CD4-positive, alpha-beta T cell treated with Interleukin-17A for 4 hours (primary cell): ENCODE results near the gene VSTM5.
"Not testable (repeated sequence)": the region's sequence is repeated elsewhere in the genome, so short reads cannot be mapped to it uniquely, and the experiment has no call there.

ENCODE experiments used
- DNase-seq: peaks from one replicate; pipeline ENCODE4 v3.0.0-alpha.2; 2020; ENCODE audit warnings: mixed read lengths

The VSTM5 gene

GRCh38 chr11:93850594-93851018 lies at the start of gene VSTM5:
Gene VSTM5 (minus strand): TSS chr11:93850618. CDS start chr11:93850502, 116 bp downstream.
- DNase-seq, result no peak

- DNase-seq, result peak; percentile 7
Observed at GRCh38 chr11:93895106-93895862, 44.9 kb upstream of the VSTM5 start.

GRCh38 chr11:93890391-93891051 lies 40.1 kb upstream of the VSTM5 start:
- DNase-seq, result no peak

- no peak for DNase-seq
Observed at GRCh38 chr11:93887111-93887510, 36.7 kb upstream of the VSTM5 start.

GRCh38 chr11:93879114-93879513 lies 28.7 kb upstream of the VSTM5 start:
- DNase-seq, result not testable (repeated sequence)

GRCh38 chr11:93875637-93876036 lies 25.2 kb upstream of the VSTM5 start:
- DNase-seq, result no peak

GRCh38 chr11:93871526-93871925 lies 21.1 kb upstream of the VSTM5 start:
- DNase-seq, result no peak

- DNase-seq, result no peak
Observed at GRCh38 chr11:93870616-93871015, 20.2 kb upstream of the VSTM5 start.

GRCh38 chr11:93869830-93870229 lies 19.4 kb upstream of the VSTM5 start:
- DNase-seq, result no peak

GRCh38 chr11:93868404-93868803 lies 18.0 kb upstream of the VSTM5 start:
- DNase-seq, result not testable (repeated sequence)

- DNase-seq, result no peak
Observed at GRCh38 chr11:93861808-93862207, 11.4 kb upstream of the VSTM5 start.

- DNase-seq, result no peak
Observed at GRCh38 chr11:93858121-93858775, 7.8 kb upstream of the VSTM5 start.

GRCh38 chr11:93857413-93858120 lies 7.1 kb upstream of the VSTM5 start:
- no peak for DNase-seq

- DNase-seq, result no peak
Observed at GRCh38 chr11:93852242-93852641, 1.8 kb upstream of the VSTM5 start.

GRCh38 chr11:93849751-93850593 lies 446 bp downstream of the VSTM5 start:
- no peak for DNase-seq

- no peak for DNase-seq
Observed at GRCh38 chr11:93849201-93849600, 1.2 kb downstream of the VSTM5 start.

GRCh38 chr11:93846411-93846810 lies 4.0 kb downstream of the VSTM5 start:
- DNase-seq, result no peak

GRCh38 chr11:93845181-93846092 lies 5.0 kb downstream of the VSTM5 start:
- DNase-seq, result no peak

- DNase-seq, result no peak
Observed at GRCh38 chr11:93844568-93844967, 5.8 kb downstream of the VSTM5 start.

GRCh38 chr11:93843906-93844305 lies 6.5 kb downstream of the VSTM5 start:
- DNase-seq, result no peak

- DNase-seq, result no peak
Observed at GRCh38 chr11:93842461-93842860, 8.0 kb downstream of the VSTM5 start.
